Ascending aorta (tissue), 2 donors: ENCODE data around the gene TRIOBP. TPM values are rescaled to one million over a fixed set of nuclear protein-coding genes. Genes with fewer than 3 reads are reported as not detected.

ENCODE experiments used
- DNase-seq, 2 donors: peaks; one replicate each; pipeline ENCODE4 v3.0.0-alpha.2; 2019; ENCODE audit warnings: low spot score in 2 of 2
- H3K27ac ChIP-seq, 2 donors: fragments of 200-600 bp; sonication (generic); one replicate each; pipeline ENCODE4 v1.5.1; 2016 to 2017; ENCODE audit warnings: mild to moderate bottlenecking in 1 of 2
- H3K27me3 ChIP-seq: fragments of 200-600 bp; sonication (generic); one replicate; pipeline ENCODE4 v1.5.1; 2017
- H3K36me3 ChIP-seq, 2 donors: fragments of 200-600 bp; sonication (generic); one replicate each; pipeline ENCODE4 v1.5.1; 2016
- H3K4me1 ChIP-seq, 2 donors: fragments of 200-600 bp; sonication (generic); one replicate each; pipeline ENCODE4 v1.5.1; 2016 to 2017; ENCODE audit warnings: mild to moderate bottlenecking in 1 of 2
- H3K4me3 ChIP-seq, 2 donors: fragments of 200-600 bp; sonication (generic); one replicate each; pipeline ENCODE4 v1.5.1; 2016 to 2017; ENCODE audit warnings: mild to moderate bottlenecking in 1 of 2
- H3K9me3 ChIP-seq, 2 donors: fragments of 200-600 bp; sonication (generic); one replicate each; pipeline ENCODE4 v1.5.1; 2016
- CTCF ChIP-seq, 3 experiments: fragments of 200-600 bp in 2 of 3; fragments of 450-650 bp in 1 of 3; sonication (generic) in 2 of 3; IDR thresholded peaks; one replicate each; pipeline ENCODE4 v1.5.1; 2016 to 2019; ENCODE audit warnings: antibody characterized with exemption in 3 of 3, mild to moderate bottlenecking in 1 of 3, moderate library complexity in 1 of 3
- intact Hi-C: fragments of 100-400 bp; cut with DNase I; formaldehyde crosslinking; loops from one replicate; pipeline ENCODE4 v1.15.1; 2023
- total RNA-seq: library from RNA; depleted of rRNA; stranded (reverse); fragments of >200 nt; gene quantifications from one replicate; pipeline ENCODE4 v1.1.0, GENCODE V29; 2016

The TRIOBP gene
- total RNA-seq, 1 donor from 2014 or later, result 253 TPM

- H3K4me3 ChIP-seq, result peak overlapping the region; percentile 72 to 87
- intact Hi-C loops, result loop anchor here (2.0 kb wide), 1 partner anchor 21 kb away; no protein-coding TSS in a partner anchor
- no peak overlapping the region for H3K27ac ChIP-seq
These were observed 36.7 kb upstream of the TRIOBP start for GRCh38 chr22:37659897-37660708.

GRCh38 chr22:37660709-37661045 is 36.2 kb upstream of the TRIOBP start:
- no peak for TF ChIP-seq CTCF (IDR thresholded peaks at IDR 0.05)
- intact Hi-C loops, result loop anchor here (2.0 kb wide), 1 partner anchor 20 kb away; no protein-coding TSS in a partner anchor
- Histone ChIP-seq H3K36me3 (peaks cover 3% of the 10 kb centered on the region in 2 donors), H3K27me3 (no peaks in the 10 kb centered on the region), H3K9me3 (no peaks in the 10 kb centered on the region), H3K4me3 (no peak overlapping the region), H3K27ac (peak overlapping the region; percentile 42 to 64), H3K4me1 (peaks cover 11 to 29% of the 10 kb centered on the region in 2 donors)
- DNase-seq, result no peak

More at GRCh38 chr22:37659897-37660708, 36.7 kb upstream of the TRIOBP start:
- no peak for DNase-seq
- Histone ChIP-seq H3K4me1 (peaks cover 11 to 29% of the 10 kb centered on the region in 2 donors), H3K36me3 (no peaks in the 10 kb centered on the region), H3K9me3 (no peaks in the 10 kb centered on the region), H3K27me3 (no peaks in the 10 kb centered on the region)
- no peak for TF ChIP-seq CTCF (IDR thresholded peaks at IDR 0.05)

- H3K9me3 ChIP-seq, result no peaks in the 10 kb centered on the region
- H3K27me3 ChIP-seq, result no peaks in the 10 kb centered on the region
- peak; percentile 29 to 49 (median 36) for TF ChIP-seq CTCF (IDR thresholded peaks at IDR 0.05)
- DNase-seq, result no peak
- H3K36me3 ChIP-seq, result peaks cover 8 to 10% of the 10 kb centered on the region in 2 donors
- peak overlapping the region; percentile 42 to 64 for H3K27ac ChIP-seq
- intact Hi-C loops, result loop anchor here (2.0 kb wide), 1 partner anchor 19 kb away; no protein-coding TSS in a partner anchor
- peaks cover 11 to 29% of the 10 kb centered on the region in 2 donors for H3K4me1 ChIP-seq
- no peak overlapping the region for H3K4me3 ChIP-seq
These were observed 35.5 kb upstream of the TRIOBP start for GRCh38 chr22:37661160-37661924.

GRCh38 chr22:37662039-37662438 is 34.8 kb upstream of the TRIOBP start:
- Histone ChIP-seq H3K27me3 (no peaks in the 10 kb centered on the region), H3K4me1 (peaks cover 11 to 29% of the 10 kb centered on the region in 2 donors)
- intact Hi-C loops, result no loop called here

More at GRCh38 chr22:37662039-37662438, 34.8 kb upstream of the TRIOBP start:
- no peak for DNase-seq
- no peaks in the 10 kb centered on the region for H3K9me3 ChIP-seq
- H3K36me3 ChIP-seq, result peaks cover 13 to 14% of the 10 kb centered on the region in 2 donors
- no peak for TF ChIP-seq CTCF (IDR thresholded peaks at IDR 0.05)
- H3K4me3 ChIP-seq, result no peak overlapping the region
- H3K27ac ChIP-seq, result peak overlapping the region; percentile 6 to 64
